Effector memory CD4-positive, alpha-beta T cell (primary cell): ENCODE data around the gene C9orf152.

Source experiments
- DNase-seq, 3 donors: peaks; one replicate each; pipeline ENCODE4 v3.0.0-alpha.2; 2020
- H3K27ac ChIP-seq: 2 replicates; pipeline ENCODE4 v1.7.0; 2013; ENCODE audit warnings: mild to moderate bottlenecking, low read length, moderate library complexity; ENCODE audit not compliant: insufficient read depth, poor library complexity, severe bottlenecking
- H3K27me3 ChIP-seq: replicated peaks from 2 replicates; pipeline ENCODE4 v1.7.0; 2013; ENCODE audit warnings: mild to moderate bottlenecking, low read length; ENCODE audit not compliant: insufficient read depth, control insufficient read depth, poor library complexity, severe bottlenecking
- H3K36me3 ChIP-seq: 2 replicates; pipeline ENCODE4 v1.7.0; 2013; ENCODE audit warnings: mild to moderate bottlenecking, low read length, moderate library complexity; ENCODE audit not compliant: control insufficient read depth, insufficient read depth
- H3K4me1 ChIP-seq: 2 replicates; pipeline ENCODE4 v1.7.0; 2013; ENCODE audit warnings: low read length, mild to moderate bottlenecking; ENCODE audit not compliant: control insufficient read depth, insufficient read depth, poor library complexity, severe bottlenecking
- H3K4me3 ChIP-seq: 2 replicates; pipeline ENCODE4 v1.7.0; 2013; ENCODE audit warnings: low read length, low read depth, mild to moderate bottlenecking; ENCODE audit not compliant: insufficient read depth, poor library complexity, severe bottlenecking
- H3K9me3 ChIP-seq: 2 replicates; pipeline ENCODE4 v1.7.0; 2013; ENCODE audit warnings: mild to moderate bottlenecking, low read length, moderate library complexity; ENCODE audit not compliant: control insufficient read depth

Gene C9orf152

DNA sequence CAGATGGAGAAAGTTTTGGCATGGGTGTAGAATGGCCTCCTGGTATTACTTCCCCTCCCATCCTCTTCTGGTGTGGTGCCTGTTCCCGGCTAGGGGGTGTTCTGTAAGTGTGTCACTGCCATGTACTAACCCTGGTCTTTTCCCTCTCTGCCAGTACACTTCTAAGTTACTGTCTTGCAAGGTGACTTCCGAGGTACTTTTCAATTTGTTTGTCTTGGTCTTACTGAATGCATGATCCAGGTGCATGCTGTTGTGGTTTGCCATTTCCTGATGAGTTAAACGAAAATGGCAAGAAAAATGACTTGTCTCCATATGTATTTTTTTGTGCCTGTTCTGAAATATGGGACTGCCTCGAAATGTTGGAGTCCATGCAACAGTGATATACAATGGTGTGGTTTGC, 46.0 kb downstream of the C9orf152 start:
- Histone ChIP-seq H3K36me3 (no peaks in the 10 kb centered on the region), H3K27me3 (no peaks in the 10 kb centered on the region), H3K4me1 (peaks cover 22% of the 10 kb centered on the region), H3K4me3 (no peak overlapping the region), H3K27ac (no peak overlapping the region), H3K9me3 (no peaks in the 10 kb centered on the region)
- DNase-seq: no peak

DNA sequence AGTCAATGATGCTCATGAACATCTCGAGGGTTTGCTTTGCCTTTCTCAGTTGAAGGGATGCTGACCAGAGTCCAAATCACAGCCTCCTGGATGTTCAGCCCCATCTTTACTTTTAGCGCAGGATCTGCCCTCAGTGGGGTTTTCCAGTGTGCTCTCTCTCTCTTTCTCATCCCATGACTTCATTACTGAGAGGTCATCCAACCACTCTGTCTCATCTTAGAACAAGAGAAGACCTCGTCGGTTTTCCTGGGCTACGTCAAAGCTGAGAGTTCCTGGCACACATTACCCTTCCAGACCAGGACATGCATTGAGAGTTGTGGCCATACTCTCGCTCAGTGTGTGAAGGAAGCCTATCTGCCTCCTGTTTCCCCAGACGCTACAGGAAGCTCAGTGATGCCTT, 47.3 kb downstream of the C9orf152 start:
- H3K36me3 ChIP-seq: no peaks in the 10 kb centered on the region
- H3K4me3 ChIP-seq: no peak overlapping the region
- H3K27ac ChIP-seq: no peak overlapping the region
- H3K9me3 ChIP-seq: no peaks in the 10 kb centered on the region
- H3K27me3 ChIP-seq: no peaks in the 10 kb centered on the region
- H3K4me1 ChIP-seq: peaks cover 26% of the 10 kb centered on the region
- no peak for DNase-seq

DNA sequence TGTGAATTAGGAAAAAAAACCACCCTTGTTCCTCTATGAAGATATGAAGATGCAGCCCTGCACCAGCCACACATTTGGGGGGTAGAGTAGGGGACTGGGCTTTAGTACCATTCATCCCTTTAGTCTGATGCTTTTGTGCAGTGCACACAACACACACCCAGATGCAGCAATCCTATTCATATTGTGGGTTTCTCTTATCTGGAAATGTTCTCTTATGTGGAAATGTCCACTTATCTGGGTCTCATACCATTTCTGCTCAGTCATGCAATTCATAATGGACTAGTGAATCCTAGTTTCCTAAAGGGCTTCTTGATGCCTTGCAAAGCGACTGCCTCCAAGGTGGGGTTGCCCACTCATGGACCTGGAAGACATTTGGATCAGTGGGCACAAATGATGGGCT, 47.8 kb downstream of the C9orf152 start:
- no peak for DNase-seq
- Histone ChIP-seq H3K27me3 (no peaks in the 10 kb centered on the region), H3K4me3 (no peak overlapping the region), H3K27ac (no peak overlapping the region), H3K4me1 (peaks cover 26% of the 10 kb centered on the region), H3K36me3 (no peaks in the 10 kb centered on the region), H3K9me3 (no peaks in the 10 kb centered on the region)

DNA sequence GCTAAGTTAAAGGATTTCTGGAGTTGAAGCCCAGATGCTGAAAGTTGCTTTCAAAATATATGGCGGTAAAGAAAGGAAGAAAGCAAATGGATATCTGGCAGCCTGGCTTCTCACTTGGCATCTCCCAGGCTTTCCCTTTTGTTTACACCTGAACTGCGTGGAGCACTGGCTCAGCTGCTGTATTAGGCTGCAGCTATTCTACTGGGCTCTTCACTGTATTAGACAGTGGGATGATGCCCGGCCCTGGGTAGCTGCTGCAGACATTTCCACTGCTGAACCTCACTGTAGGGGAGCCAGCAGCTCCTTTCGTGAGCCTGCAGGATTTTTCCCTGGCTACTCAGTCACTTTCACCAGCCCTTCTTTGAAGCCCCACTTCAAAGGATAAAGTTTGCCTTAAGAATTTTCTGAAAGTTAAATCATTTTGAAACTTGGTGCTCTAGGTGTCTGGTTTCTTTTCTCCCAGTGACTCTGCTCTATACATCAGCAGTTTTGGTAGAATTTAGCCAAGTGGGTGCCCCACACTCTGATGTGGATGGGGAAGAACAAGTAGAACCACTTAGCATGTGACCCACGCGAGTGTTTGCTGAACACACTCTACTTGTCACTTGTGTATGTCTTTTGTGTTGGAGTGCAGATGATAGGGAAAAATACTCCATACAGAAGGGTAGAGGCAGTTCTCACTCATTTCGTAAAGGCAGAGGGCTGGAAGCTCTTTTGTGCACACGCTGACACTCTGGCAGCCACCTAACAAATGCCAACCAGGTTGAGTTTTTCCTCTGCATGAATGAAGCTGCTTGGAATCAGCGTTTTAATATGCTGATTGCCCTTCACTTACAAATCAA, 49.9 kb downstream of the C9orf152 start:
- no peaks in the 10 kb centered on the region for H3K27me3 ChIP-seq
- H3K27ac ChIP-seq: no peak overlapping the region
- H3K9me3 ChIP-seq: no peaks in the 10 kb centered on the region
- DNase-seq: no peak
- H3K4me3 ChIP-seq: no peak overlapping the region
- H3K36me3 ChIP-seq: no peaks in the 10 kb centered on the region
- peaks cover 26% of the 10 kb centered on the region for H3K4me1 ChIP-seq

DNA sequence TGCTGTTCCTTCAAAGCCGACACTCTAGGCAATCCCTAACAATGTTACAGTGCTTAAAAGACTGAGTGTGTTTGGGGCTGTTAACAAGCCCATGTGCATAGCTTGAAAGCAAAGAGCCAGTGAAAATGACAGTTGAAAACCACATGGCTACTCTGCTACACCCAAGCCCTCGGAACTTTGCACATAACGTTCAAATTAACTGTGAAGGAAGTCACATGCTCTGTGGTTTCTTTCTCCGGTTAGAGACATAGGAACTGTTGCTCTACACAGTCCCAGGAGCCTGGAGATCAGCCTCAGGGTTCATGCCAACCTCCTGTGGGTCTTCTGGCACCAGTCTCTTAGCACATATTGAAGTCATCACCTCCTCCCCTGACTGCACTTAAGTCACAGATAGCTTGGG, 51.1 kb downstream of the C9orf152 start:
- Histone ChIP-seq H3K4me3 (no peak overlapping the region), H3K9me3 (no peaks in the 10 kb centered on the region), H3K4me1 (peaks cover 22% of the 10 kb centered on the region), H3K27ac (no peak overlapping the region), H3K36me3 (no peaks in the 10 kb centered on the region), H3K27me3 (no peaks in the 10 kb centered on the region)
- peak in 1 of 3 donors; percentile 3 for DNase-seq

DNA sequence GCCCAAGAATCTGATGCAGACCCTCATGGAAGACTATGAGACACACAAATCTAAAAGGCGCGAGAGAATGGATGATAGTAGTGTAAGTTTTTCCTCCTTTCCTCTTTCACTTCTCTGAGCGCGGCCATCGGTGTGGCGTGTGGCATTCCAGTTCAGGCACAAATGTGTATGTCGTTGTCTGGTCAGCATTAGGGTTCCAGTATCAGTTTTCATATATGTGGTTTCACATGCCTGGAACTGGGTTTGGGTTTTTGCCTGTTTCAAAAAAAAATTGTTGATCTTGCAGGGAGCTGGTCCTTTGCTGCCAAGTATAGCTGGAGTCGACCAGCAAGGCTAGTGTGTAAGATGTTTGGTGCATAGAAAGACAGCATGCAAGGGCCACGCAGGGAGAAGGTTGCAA, 51.5 kb downstream of the C9orf152 start:
- Histone ChIP-seq H3K4me1 (peaks cover 20% of the 10 kb centered on the region), H3K9me3 (no peaks in the 10 kb centered on the region), H3K36me3 (no peaks in the 10 kb centered on the region), H3K27me3 (no peaks in the 10 kb centered on the region), H3K4me3 (no peak overlapping the region), H3K27ac (no peak overlapping the region)
- no peak for DNase-seq

DNA sequence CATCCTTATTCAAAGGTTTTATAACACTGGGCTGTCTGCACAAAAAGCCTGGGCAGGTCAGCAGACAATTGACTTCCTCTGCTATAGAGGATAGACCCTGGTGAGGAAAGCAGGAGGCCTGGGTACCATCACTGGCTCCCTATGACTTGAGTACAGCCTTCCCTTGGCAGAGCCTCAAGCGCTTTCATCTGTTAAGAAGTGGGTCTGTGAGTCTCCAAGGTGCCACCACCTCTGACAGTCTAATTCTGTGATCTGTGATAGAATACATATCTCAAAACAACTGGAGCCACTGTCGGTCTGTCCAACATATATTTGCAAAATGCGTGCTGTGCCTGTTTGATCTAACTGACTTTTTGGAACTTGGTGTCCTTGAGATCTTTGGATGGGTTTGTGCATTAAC, 52.2 kb downstream of the C9orf152 start:
- H3K27me3 ChIP-seq: no peaks in the 10 kb centered on the region
- H3K27ac ChIP-seq: no peak overlapping the region
- no peak overlapping the region for H3K4me3 ChIP-seq
- peaks cover 20% of the 10 kb centered on the region for H3K4me1 ChIP-seq
- no peaks in the 10 kb centered on the region for H3K36me3 ChIP-seq
- no peaks in the 10 kb centered on the region for H3K9me3 ChIP-seq
- no peak for DNase-seq

DNA sequence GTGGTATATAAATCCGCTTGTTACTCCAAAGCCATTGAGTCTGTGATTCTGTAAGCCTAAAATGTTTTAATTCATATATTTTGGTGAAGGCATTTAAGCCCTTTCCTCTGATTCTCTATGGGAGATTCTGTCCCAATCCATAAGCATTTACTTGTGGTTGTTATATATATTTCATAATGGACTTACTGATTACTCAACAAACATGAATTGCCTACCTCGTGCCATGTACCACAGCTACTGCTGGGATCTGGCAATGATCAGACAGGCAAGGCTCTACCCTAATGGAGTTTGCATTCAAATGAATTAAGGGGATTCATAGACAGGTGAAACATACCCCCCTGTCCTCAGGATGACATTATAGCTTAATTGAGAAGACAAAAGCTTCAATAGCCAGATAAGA, 54.5 kb downstream of the C9orf152 start:
- DNase-seq: no peak
- no peaks in the 10 kb centered on the region for H3K27me3 ChIP-seq
- H3K4me1 ChIP-seq: peaks cover 19% of the 10 kb centered on the region

DNA sequence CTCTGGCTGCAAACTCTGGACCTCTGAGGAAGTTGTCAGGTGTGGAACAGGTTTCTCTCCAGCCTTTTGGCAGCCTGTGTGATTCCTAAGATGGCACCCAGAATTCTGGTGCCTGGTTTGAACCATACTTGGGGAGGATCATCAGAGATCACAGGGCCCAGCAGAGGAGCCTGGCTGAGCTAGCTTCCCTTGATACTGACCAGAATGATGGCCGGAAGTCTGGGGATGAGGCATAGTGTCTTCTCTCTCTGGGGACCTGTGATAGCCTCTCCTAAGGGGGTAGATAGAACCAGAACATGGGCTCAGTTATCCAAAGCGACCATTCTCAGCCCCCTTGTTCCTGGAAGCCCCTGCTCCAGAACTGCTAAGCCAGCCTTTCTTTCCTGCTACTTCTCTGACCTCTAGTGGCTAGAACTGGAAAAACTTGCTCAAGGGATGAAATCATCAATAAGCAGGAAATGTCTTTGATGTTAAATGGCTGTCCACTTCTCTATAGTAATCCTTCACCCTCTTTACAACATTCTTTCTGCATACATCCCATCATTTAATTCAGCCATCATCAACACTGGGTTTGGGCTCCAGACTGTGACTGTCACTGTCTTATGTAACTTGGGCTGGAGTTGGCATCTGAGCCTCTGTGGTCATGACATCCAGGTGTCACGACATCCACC, 55.1 kb downstream of the C9orf152 start:
- H3K9me3 ChIP-seq: no peaks in the 10 kb centered on the region
- no peak overlapping the region for H3K27ac ChIP-seq
- DNase-seq: no peak
- no peaks in the 10 kb centered on the region for H3K36me3 ChIP-seq
- no peaks in the 10 kb centered on the region for H3K27me3 ChIP-seq
- H3K4me1 ChIP-seq: peaks cover 13% of the 10 kb centered on the region
- no peak overlapping the region for H3K4me3 ChIP-seq

More for the DNA sequence above, 54.5 kb downstream of the C9orf152 start:
- H3K9me3 ChIP-seq: no peaks in the 10 kb centered on the region
- H3K27ac ChIP-seq: no peak overlapping the region
- H3K36me3 ChIP-seq: no peaks in the 10 kb centered on the region
- no peak overlapping the region for H3K4me3 ChIP-seq
